SW 1271 (cell line): ENCODE data around the gene NRM.
"Not testable (repeated sequence)": the region's sequence is repeated elsewhere in the genome, so short reads cannot be mapped to it uniquely, and the experiment has no call there.

Experiments used
- DNase-seq, 2 experiments: peaks; one replicate each; lab custom pipeline; 2025; lab: John Stamatoyannopoulos, UW

Gene NRM

GRCh38 chr6:30720738-30721197 is 30.0 kb upstream of the NRM start:
- peak in 1 of 2 experiments; percentile 49 for DNase-seq

DNA sequence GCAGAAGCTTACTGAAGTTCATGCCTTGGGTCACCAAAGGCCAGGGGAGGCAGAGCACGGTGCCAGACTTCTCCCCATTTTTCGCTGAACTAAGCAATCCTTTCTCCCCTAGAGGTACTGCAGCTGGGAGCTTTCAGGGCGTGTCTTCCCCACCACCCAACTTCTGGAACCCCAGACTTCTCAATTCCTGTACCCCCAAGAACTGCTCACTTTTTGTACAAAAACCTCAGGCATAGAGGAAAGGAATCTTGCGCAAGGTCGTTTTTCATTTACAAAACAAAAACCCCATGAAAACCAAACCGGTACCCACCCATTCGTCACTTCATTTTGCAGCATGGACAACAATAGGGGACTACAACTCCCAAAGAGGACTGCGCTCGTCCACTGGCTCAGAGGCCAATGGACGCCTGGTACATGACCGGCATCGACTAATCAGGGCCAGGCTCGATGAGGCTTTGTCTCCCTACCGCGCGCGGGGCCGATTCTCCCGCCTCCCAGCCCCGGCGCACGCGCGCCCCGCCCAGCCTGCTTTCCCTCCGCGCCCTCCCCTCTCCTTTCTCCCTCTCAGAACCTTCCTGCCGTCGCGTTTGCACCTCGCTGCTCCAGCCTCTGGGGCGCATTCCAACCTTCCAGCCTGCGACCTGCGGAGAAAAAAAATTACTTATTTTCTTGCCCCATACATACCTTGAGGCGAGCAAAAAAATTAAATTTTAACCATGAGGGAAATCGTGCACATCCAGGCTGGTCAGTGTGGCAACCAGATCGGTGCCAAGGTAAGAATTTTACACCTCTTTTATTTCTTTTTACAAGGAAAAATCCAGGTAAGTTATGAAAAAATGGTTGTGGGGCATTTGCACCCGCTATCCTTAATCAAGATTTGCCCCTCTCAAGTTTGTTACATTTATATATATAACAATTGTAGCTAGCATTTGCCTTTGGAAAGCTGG is 29.3 kb upstream of the NRM start, which contains the start of gene TUBB:
Gene TUBB, plus strand, starts transcription at position 562 of the 947 bp plus-strand sequence. Its CDS starts 155 bp downstream, at position 717.
- peak; percentile 91 to 98 for DNase-seq

DNA sequence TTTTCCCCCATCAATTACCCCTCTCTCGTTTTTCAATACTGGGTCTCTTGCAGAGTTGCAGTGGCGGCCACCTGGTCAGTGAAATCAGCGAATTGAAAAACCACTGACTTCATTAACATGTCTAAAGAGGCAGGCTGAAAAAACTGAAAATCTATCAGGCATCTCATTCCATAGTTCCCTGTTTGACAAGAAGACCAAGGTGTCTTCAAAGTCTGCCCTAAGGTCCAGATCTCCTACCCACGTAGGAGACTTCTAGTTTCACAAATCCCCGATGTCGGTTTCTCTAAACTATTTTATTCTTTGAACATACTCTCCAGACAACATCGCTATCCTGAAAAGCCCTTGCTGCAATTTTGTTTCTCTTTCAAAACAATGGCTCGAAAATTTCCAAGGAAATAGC is 28.6 kb upstream of the NRM start:
- DNase-seq: no peak

DNA sequence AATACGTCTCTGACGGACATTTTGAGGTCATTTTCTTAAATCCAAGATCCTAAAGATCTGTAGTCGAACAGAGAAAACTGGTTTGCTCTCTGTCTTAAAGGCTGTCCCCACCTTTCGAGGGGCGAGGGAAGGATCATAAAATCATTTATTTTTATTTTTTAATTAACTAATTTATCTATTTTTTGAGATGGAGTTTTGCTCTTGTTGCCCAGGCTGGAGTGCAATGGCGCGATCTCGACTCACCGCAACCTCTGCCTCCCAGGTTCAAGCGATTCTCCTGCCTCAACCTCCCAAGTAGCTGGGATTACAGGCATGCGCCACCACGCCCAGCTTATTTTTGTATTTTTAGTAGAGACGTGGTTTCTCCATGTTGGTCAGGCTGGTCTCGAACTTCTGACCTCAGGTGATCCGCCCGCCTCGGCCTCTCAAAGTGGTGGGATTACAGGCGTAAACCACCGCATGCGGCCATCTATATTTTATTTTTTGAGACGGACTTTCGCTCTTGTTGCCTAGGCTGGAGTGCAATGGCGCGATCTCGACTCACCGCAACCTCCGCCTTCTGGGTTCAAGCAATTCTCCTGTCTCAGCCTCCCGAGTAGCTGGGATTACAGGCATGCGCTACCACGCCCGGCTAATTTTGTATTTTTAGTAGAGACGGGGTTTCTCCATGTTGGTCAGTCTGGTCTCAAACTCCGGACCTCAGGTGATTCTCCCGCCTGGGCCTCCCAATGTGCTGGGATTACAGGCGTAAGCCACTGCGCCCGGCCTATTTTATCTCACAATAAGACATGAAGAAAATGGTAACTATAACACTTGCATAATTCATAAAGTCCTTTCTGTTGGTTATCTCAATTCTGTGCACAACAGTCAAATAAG is 27.3 kb upstream of the NRM start:
- DNase-seq: not testable (repeated sequence)

DNA sequence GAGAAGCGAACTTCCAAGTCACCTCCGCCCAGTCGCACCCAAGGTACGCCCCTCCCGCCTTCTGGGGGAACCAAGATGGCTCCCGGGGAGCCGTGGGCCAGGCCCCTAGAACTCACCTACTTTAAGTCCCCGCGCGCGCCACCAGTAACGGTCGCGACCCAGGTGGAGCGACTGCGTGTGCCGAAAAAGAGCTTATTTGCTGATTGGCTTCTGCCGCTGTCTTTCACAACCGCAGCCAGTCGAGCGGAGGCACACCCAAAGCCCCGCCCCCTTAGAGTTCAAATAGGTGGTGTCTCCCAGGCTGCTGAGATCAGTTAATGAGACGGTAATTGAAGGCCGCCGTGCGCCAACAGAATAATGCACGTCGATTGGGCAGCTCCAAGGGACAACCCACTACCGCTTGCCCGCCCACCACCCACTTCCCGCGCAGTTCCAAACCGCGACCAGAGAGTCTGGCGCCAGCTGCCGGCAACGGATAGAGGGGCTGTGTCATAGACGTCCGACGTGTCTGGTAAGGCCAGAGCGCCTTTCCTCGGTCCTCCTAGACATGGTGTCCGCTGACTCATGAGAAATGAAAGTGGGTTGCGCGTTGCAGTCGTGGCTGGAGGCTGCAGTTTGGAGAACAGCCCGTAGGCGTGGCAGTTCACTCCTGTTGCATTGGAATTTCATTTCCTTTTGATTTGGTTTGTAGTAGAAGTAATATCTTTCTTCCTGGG is 26.5 kb upstream of the NRM start, which contains the start of gene MDC1:
Gene MDC1, minus strand, starts transcription at position 153 of the 716 bp plus-strand sequence. CDS start 2,106 bp downstream, outside the sequence.
- DNase-seq: peak; percentile 100

- no peak for DNase-seq
Observed at GRCh38 chr6:30716879-30717128, 26.0 kb upstream of the NRM start.

GRCh38 chr6:30714263-30714662 is 23.5 kb upstream of the NRM start:
- no peak for DNase-seq

- no peak for DNase-seq
Observed at GRCh38 chr6:30712441-30712945, 21.7 kb upstream of the NRM start.

DNA sequence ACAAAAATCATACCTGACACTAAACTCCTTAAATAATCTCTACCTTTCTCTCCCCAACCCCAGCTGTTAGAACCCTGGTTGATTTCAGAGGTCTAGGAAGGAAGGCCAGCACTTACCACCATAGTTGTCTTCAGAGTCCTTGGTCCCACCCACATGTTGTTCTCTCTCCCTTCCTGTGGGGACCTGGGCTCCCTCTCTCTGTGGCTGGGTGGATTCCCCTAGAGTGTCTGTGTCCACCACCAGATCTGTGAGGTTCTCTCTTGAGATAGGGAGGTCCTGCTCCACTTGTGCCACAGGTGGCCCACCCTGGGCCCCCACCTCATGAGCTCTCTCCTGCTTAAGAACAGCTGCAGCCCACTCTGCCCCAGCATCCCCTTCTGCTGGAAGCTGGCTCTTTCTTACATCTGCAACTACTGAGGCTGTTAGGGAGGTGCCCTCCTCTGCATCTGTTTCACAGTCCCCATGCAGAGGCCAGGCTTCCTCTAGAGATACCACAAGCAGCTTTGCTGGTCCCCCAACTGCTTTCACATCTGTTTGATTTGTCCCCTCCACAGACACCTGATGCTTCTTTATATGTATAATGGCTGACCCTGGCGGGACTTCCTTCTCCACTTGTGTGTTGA is 21.1 kb upstream of the NRM start:
- no peak for DNase-seq

GRCh38 chr6:30709101-30709868 is 18.5 kb upstream of the NRM start:
- no peak for DNase-seq

DNA sequence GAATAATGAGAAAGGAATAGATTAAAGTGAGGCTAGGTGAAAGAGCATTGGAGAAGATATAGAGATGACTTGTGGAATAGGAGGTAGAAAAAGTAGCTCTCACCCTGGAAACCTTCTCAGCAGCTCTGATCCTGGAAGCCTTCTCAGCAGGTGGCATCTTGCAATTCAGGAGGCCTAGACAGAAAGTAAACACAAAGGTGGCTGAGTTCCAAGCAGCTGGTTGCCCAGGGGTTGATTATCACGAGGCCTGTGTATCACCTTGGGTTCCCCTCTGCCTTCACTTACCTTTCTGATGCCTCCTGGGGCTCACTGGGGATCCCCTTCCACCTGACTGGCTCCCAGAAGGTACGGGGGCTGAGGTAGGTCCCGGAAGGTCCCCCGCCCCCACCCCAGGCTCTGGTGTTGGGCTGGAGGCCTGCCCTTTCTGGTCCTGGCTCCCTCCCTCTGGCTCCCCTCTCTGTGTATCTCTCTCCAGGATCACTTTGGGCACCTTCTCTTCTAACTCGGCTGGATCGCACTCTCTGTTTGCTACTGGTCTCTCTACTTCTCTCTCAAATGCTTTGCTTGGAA is 16.6 kb upstream of the NRM start:
- no peak for DNase-seq

DNA sequence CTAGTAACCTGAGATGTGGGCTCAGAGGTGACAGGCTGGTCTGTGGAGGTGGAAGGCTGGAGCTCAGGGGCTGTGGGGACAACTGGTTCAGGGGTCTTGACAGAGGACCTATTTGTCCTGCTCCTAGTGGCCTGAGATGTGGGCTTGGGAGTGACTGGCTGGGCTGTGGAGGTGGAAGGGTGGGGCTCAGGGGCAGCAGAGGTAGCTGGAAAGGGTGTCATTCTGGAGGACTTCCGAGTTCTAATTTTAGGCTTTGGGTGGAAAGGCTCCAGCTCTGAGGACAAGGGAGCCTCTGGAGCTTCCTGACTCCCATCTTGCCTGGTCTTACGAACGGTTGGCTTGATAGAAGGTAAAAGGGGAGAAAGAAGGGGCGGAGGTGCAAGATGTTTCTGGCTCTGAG is 14.8 kb upstream of the NRM start:
- no peak for DNase-seq

- DNase-seq: no peak
Observed at GRCh38 chr6:30703821-30704220, 13.0 kb upstream of the NRM start.

DNA sequence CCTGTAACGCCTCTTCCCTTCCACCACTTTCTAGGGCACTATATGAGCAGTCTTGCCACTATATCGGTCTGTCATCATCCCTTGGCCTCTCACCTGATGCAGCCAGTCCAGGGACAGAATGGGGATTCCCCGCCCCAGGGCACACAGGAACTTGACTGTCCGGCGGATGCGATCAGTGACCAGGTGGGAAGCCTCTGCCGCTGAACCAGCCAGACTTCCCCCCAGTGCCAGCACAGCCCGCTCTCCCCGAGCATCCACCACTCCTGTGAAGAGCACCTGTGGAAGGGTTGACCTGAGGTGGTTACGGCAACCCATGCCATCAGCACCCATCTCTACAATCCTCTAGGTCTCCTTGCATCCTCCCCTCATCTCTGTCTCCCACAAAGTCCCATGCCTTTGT is 12.2 kb upstream of the NRM start:
- DNase-seq: no peak

DNA sequence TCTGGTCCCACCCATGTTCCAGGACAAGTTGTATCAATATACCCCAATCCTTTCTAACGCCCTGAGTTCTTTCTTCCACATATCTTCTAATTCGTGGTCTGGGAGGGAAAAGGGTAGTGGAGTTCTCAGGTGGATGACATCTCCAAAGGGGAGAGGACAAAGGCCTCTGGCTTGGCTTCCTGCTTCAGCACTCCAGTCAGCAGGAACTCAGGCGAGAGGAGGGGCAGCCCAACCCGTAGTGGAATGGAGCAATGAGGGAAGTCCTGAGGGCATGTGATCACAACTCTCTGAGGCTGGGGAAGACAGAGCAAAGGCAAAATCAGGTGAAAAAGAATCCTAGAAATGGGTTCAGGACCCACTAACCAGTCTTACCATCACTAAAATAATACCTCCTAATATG is 9.6 kb upstream of the NRM start:
- DNase-seq: no peak

DNA sequence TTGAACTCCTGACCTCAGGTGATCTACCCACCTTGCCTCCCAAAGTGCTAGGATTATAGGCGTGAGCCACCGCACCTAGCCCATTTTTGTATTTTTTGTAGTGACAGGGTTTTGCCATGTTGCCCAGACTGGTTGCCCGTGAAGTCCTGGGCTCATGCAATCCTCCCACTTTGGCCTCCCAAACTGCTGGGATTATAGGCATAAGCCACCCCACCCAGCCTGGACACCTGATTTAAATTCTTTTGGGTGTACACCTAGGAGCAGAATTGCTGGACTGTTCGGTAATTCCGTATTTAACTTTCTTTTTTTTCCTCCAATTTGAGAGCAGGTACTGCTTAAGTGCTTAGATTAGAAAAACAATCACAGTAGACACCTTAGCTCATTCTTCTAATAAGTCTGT is 5.6 kb upstream of the NRM start:
- DNase-seq: no peak

DNA sequence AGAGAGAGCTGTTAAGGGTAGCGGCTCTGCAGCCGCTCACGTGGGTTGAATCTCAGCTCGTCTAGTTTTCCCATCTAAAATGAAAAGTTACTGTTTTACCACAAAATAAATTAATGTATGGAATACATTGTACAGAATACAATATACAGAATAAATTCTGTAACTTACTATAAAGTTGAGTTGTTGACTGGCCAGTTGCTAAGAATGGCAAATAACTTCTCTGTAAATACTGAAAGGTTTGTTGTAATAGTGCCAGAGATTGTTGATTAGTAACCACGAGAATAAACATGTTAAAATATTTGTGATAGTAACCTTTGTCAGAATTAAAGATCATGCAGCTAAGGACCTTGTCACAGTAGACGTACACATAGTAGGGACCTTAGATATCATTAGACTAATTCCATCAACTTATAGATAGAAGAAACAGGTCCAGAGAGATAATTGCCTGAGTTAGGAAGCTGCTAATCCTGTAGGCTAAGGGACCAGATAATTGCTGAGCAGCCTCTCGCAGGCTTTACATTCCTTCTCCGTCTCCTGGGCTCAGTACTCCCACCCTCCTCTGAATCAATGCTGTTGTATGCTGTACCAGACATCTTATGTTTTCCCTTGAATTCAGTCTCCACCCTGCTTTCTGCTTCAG is 544 bp upstream of the NRM start:
- no peak for DNase-seq

DNA sequence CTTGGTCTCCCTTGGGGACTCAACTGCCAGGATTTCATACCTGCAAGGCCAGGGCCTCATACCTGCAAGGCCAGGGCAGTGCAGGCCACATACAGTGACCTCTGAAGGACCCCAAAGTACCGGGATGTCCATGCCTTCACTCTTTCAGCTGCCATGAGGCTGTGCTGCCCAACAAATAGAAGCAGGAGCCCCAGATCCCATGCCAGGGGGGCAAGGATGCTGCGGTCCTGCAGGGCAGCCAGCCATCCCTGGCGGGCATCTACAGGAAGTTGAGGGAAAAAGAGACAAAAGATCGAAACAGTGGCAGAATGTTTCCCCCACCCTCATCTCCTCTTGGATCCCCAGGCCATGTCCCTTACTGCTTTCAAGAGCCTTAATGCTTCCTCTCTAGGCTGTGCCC is 799 bp downstream of the NRM start:
- DNase-seq: no peak

- DNase-seq: no peak
Observed at GRCh38 chr6:30689022-30689865, 1.5 kb downstream of the NRM start.
